HepG2 (cell line): ENCODE results near the gene TOP1. TPM values are rescaled to one million over a fixed set of nuclear protein-coding genes. Genes with fewer than 3 reads are reported as not detected.

ENCODE experiments used
- ASH2L ChIP-seq: fragments of 300-600, 200-600 bp; sonication (generic); IDR thresholded peaks from 2 replicates; pipeline ENCODE4 v1.7.0; 2017; ENCODE audit warnings: low read depth, mild to moderate bottlenecking, moderate library complexity, mixed read lengths, low read length; ENCODE audit not compliant: insufficient read length
- BATF2 ChIP-seq: sonication (generic); formaldehyde crosslinking; IDR thresholded peaks from 2 replicates; pipeline ENCODE4 v1.8.0; 2022; ENCODE audit warnings: mild to moderate bottlenecking, missing genetic modification reagents, moderate library complexity
- CSRNP1 ChIP-seq: sonication (generic); formaldehyde crosslinking; IDR thresholded peaks from 2 replicates; pipeline ENCODE4 v1.8.1; 2023; ENCODE audit warnings: mild to moderate bottlenecking, missing genetic modification reagents
- ELF3 ChIP-seq: IDR thresholded peaks from 2 replicates; pipeline ENCODE4 v1.6.1; 2016; ENCODE audit warnings: missing genetic modification reagents, missing compliant biosample characterization
- HMGA1 ChIP-seq: sonication (generic); formaldehyde crosslinking; conservative IDR thresholded peaks from 2 replicates; pipeline ENCODE4 v1.4.0; 2020; ENCODE audit warnings: missing genetic modification reagents
- MAZ ChIP-seq, 2 experiments: sonication (generic) in 1 of 2; formaldehyde crosslinking in 1 of 2; IDR thresholded peaks; 2 replicates each; pipeline versions ENCODE4 v1.5.0 to v1.6.1; 2012 to 2020; ENCODE audit warnings: low read depth in 2 of 2, mild to moderate bottlenecking in 2 of 2, borderline replicate concordance in 1 of 2, improper control_type of control experiment in 1 of 2, low read length in 1 of 2, missing genetic modification reagents in 1 of 2, moderate library complexity in 1 of 2
- MEIS2 ChIP-seq: sonication (generic); formaldehyde crosslinking; IDR thresholded peaks from 2 replicates; pipeline ENCODE4 v1.9.0; 2021; ENCODE audit warnings: mild to moderate bottlenecking, missing genetic modification reagents
- PCBP2 ChIP-seq: fragments of 200-400 bp; formaldehyde crosslinking; optimal IDR thresholded peaks from 2 replicates; pipeline ENCODE3; 2018; ENCODE audit warnings: low read length, low read depth; ENCODE audit not compliant: poor library complexity, severe bottlenecking
- TERF1 ChIP-seq: sonication (generic); formaldehyde crosslinking; IDR thresholded peaks from 2 replicates; pipeline ENCODE4 v1.8.0; 2022; ENCODE audit warnings: mild to moderate bottlenecking, missing genetic modification reagents, moderate library complexity
- ZNF207 ChIP-seq: fragments of 450-650 bp; IDR thresholded peaks from 2 replicates; pipeline ENCODE4 v1.6.1; 2016; ENCODE audit warnings: antibody characterized with exemption, borderline replicate concordance
- ZNF343 ChIP-seq: sonication (generic); formaldehyde crosslinking; IDR thresholded peaks from 2 replicates; pipeline ENCODE4 v1.4.0; 2020; ENCODE audit warnings: mild to moderate bottlenecking, missing genetic modification reagents
- ZNF383 ChIP-seq: sonication (generic); formaldehyde crosslinking; IDR thresholded peaks from 2 replicates; pipeline ENCODE4 v1.4.0; 2020; ENCODE audit warnings: missing genetic modification reagents, mild to moderate bottlenecking, borderline replicate concordance
- ZNF614 ChIP-seq: IDR thresholded peaks from 2 replicates; pipeline ENCODE4 v1.6.1; 2018; ENCODE audit warnings: missing biosample characterization, missing genetic modification reagents, inconsistent platforms, borderline replicate concordance
- ZNF749 ChIP-seq: sonication (generic); formaldehyde crosslinking; IDR thresholded peaks from 2 replicates; pipeline ENCODE4 v1.8.0; 2022; ENCODE audit warnings: mild to moderate bottlenecking, missing genetic modification reagents, moderate library complexity, borderline replicate concordance
- ZNF770 ChIP-seq: sonication (generic); formaldehyde crosslinking; IDR thresholded peaks from 2 replicates; pipeline ENCODE4 v1.5.0; 2020; ENCODE audit warnings: mild to moderate bottlenecking, missing genetic modification reagents
- ZSCAN12 ChIP-seq: sonication (generic); formaldehyde crosslinking; IDR thresholded peaks from 2 replicates; pipeline ENCODE4 v1.9.0; 2021; ENCODE audit warnings: mild to moderate bottlenecking, missing genetic modification reagents
- polyA plus RNA-seq, 8 experiments: library from polyadenylated mRNA; depleted of rRNA in 3 of 8; stranded (reverse) in 7 of 8; unstranded in 1 of 8; fragments of >200 nt; fragmentation: Illumina TruSeq in 4 of 8; extraction: Trizol in 4 of 8; gene quantifications; 2 replicates each; pipeline versions ENCODE4 v1.2.1 to v1.2.3, GENCODE V29; 2011 to 2016; ENCODE audit warnings: low read depth in 4 of 8, missing spikeins in 1 of 8, mixed read lengths in 1 of 8; ENCODE audit not compliant: insufficient read depth in 1 of 8
- total RNA-seq, 5 experiments: library from RNA; depleted of rRNA; stranded (reverse); fragments of >200 nt; fragmentation: Illumina TruSeq; extraction: Trizol; gene quantifications; 2 replicates each; pipeline ENCODE4 v1.2.3, GENCODE V29; 2016; ENCODE audit warnings: low read depth in 1 of 5
- TF ChIP-seq, protein P1 (sequence below): sonication (generic); formaldehyde crosslinking; IDR thresholded peaks from 2 replicates; pipeline ENCODE4 v1.8.1; 2023; ENCODE audit warnings: mild to moderate bottlenecking, inconsistent platforms, moderate library complexity, missing genetic modification reagents, borderline replicate concordance
- TF ChIP-seq, protein P2 (sequence below): sonication (generic); formaldehyde crosslinking; IDR thresholded peaks from 2 replicates; pipeline ENCODE4 v1.5.0; 2020; ENCODE audit warnings: missing genetic modification reagents

TOP1 gene
- total and polyA plus RNA-seq, 2 of the 13 experiments (the other 11 are each of a cell fraction or from before 2014, with no cell fraction given), result 10.2 to 19.4 TPM

GRCh38 chr20:41028359-41029149 lies at the start of gene TOP1 (continued):
- TF ChIP-seq ZNF749 (CRISPR knock-in tag) (peak; percentile 84; the same call in 1 of the 2 replicates), ASH2L (peak; percentile 65), MEIS2 (CRISPR knock-in tag) (peak; percentile 77), MAZ (IDR thresholded peaks at IDR 0.05; ENCODE audit: borderline replicate concordance, low read depth, low read length) (peak; percentile 66; the same call in 1 of the 2 replicates), MAZ (CRISPR knock-in tag; IDR thresholded peaks at IDR 0.05; ENCODE audit: low read depth) (peak; percentile 76; the same call in 1 of the 2 replicates), ZNF614 (CRISPR knock-in tag) (peak; percentile 85), HMGA1 (CRISPR knock-in tag) (no peak), BATF2 (CRISPR knock-in tag) (no peak), ZNF343 (CRISPR knock-in tag) (peak; percentile 84; the same call in 1 of the 2 replicates), ZSCAN12 (0 out of 2 replicates have a peak, but pooled peaks have one; percentile 87), ZNF770 (CRISPR knock-in tag) (no peak; the same call in none of the 2 replicates), PCBP2 (no peak), ZNF383 (peak; percentile 91; the same call in 1 of the 2 replicates), CSRNP1 (CRISPR knock-in tag) (peak; percentile 98), ELF3 (peak; percentile 63), ZNF207 (no peak), TERF1 (CRISPR knock-in tag) (peak; percentile 82; the same call in 1 of the 2 replicates)
- TF ChIP-seq, protein P1, sequence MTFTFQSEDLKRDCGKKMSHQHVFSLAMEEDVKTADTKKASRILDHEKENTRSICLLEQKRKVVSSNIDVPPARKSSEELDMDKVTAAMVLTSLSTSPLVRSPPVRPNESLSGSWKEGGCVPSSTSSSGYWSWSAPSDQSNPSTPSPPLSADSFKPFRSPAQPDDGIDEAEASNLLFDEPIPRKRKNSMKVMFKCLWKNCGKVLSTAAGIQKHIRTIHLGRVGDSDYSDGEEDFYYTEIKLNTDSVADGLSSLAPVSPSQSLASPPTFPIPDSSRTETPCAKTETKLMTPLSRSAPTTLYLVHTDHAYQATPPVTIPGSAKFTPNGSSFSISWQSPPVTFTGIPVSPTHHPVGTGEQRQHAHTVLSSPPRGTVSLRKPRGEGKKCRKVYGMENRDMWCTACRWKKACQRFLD (CRISPR knock-in tag), result peak; percentile 86; the same call in 1 of the 2 replicates
- TF ChIP-seq, protein P2, sequence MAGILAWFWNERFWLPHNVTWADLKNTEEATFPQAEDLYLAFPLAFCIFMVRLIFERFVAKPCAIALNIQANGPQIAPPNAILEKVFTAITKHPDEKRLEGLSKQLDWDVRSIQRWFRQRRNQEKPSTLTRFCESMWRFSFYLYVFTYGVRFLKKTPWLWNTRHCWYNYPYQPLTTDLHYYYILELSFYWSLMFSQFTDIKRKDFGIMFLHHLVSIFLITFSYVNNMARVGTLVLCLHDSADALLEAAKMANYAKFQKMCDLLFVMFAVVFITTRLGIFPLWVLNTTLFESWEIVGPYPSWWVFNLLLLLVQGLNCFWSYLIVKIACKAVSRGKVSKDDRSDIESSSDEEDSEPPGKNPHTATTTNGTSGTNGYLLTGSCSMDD (CRISPR knock-in tag), result peak; percentile 85
